Breast epithelium (tissue), 4 donors: ENCODE data around the gene HOXD3. TPM values are rescaled to one million over a fixed set of nuclear protein-coding genes. Genes with fewer than 3 reads are reported as not detected.

ENCODE experiments used
- DNase-seq, 2 donors: peaks; one replicate each; pipeline ENCODE4 v3.0.0-alpha.2; 2019; ENCODE audit warnings: low spot score in 2 of 2
- H3K27ac ChIP-seq, 2 donors: fragments of 200-600 bp; sonication (generic) in 1 of 2; one replicate each; pipeline ENCODE4 v1.5.1; 2016 to 2019; ENCODE audit warnings: mild to moderate bottlenecking in 1 of 2
- H3K27me3 ChIP-seq, 2 donors: fragments of 200-600 bp; sonication (generic) in 1 of 2; one replicate each; pipeline versions ENCODE4 v1.5.1 to v1.6.0; 2017 to 2019; ENCODE audit warnings: control low read depth in 1 of 2, mild to moderate bottlenecking in 1 of 2
- H3K36me3 ChIP-seq: fragments of 200-600 bp; one replicate; pipeline ENCODE4 v1.5.1; 2019
- H3K4me1 ChIP-seq, 2 donors: fragments of 200-600 bp; sonication (generic); one replicate each; pipeline ENCODE4 v1.5.1; 2016 to 2019; ENCODE audit warnings: control low read depth in 1 of 2
- H3K4me3 ChIP-seq, 3 donors: fragments of 200-600 bp; sonication (generic); 1 replicate in 2 of 3; 2 replicates in 1 of 3; pipeline ENCODE4 v1.5.1; 2016 to 2019; ENCODE audit warnings: mild to moderate bottlenecking in 3 of 3, moderate library complexity in 2 of 3
- H3K9me3 ChIP-seq, 2 donors: fragments of 200-600 bp; sonication (generic) in 1 of 2; one replicate each; pipeline ENCODE4 v1.5.1; 2016 to 2019; ENCODE audit warnings: control low read depth in 1 of 2
- CTCF ChIP-seq, 3 donors: fragments of 450-650 bp; IDR thresholded peaks; one replicate each; pipeline ENCODE4 v1.5.1; 2016 to 2017; ENCODE audit warnings: antibody characterized with exemption in 3 of 3, mild to moderate bottlenecking in 3 of 3, moderate library complexity in 3 of 3
- POLR2A ChIP-seq: fragments of 450-650 bp; IDR thresholded peaks from one replicate; pipeline ENCODE4 v1.6.1; 2016; ENCODE audit warnings: antibody characterized with exemption, mild to moderate bottlenecking, moderate library complexity
- POLR2AphosphoS5 ChIP-seq, 3 donors: sonication (generic); formaldehyde crosslinking; IDR thresholded peaks; one replicate each; pipeline ENCODE4 v1.6.1; 2017; ENCODE audit warnings: antibody characterized with exemption in 3 of 3
- intact Hi-C: fragments of 100-400 bp; cut with DNase I; formaldehyde crosslinking; loops from one replicate; pipeline ENCODE4 v1.15.1; 2023; ENCODE audit warnings: low total_unique reads
- total RNA-seq, 3 donors: library from RNA; depleted of rRNA; stranded (reverse); fragments of >200 nt; gene quantifications; one replicate each; pipeline ENCODE4 v1.1.0, GENCODE V29; 2016

HOXD3 gene
- total RNA-seq, 3 donors from 2014 or later = 4.2 to 14.4 (median 4.8) TPM

- H3K4me1 ChIP-seq = no peaks in the 10 kb centered on the region
- TF ChIP-seq POLR2A (no peak), POLR2AphosphoS5 (IDR thresholded peaks at IDR 0.05) (no peak), CTCF (IDR thresholded peaks at IDR 0.05) (no peak)
- intact Hi-C loops = no loop called here
- no peak for DNase-seq
- no peaks in the 10 kb centered on the region for H3K36me3 ChIP-seq
- H3K4me3 ChIP-seq = no peak overlapping the region
- H3K27ac ChIP-seq = no peak overlapping the region
- H3K9me3 ChIP-seq = no peaks in the 10 kb centered on the region
- peaks cover 0 to 21% of the 10 kb centered on the region in 2 donors for H3K27me3 ChIP-seq
Measured at GRCh38 chr2:176199902-176200301, 42.8 kb downstream of the HOXD3 start.

GRCh38 chr2:176200971-176201370 lies 43.9 kb downstream of the HOXD3 start:
- TF ChIP-seq POLR2AphosphoS5 (IDR thresholded peaks at IDR 0.05) (no peak), POLR2A (no peak), CTCF (IDR thresholded peaks at IDR 0.05) (no peak)
- Histone ChIP-seq H3K4me3 (no peak overlapping the region), H3K9me3 (no peaks in the 10 kb centered on the region), H3K27me3 (peaks cover 0 to 21% of the 10 kb centered on the region in 2 donors), H3K4me1 (no peaks in the 10 kb centered on the region), H3K36me3 (no peaks in the 10 kb centered on the region), H3K27ac (no peak overlapping the region)
- DNase-seq = no peak
- intact Hi-C loops = no loop called here

- no peaks in the 10 kb centered on the region for H3K4me1 ChIP-seq
- H3K27me3 ChIP-seq = peaks cover 0 to 17% of the 10 kb centered on the region in 2 donors
- no peaks in the 10 kb centered on the region for H3K36me3 ChIP-seq
- H3K4me3 ChIP-seq = no peak overlapping the region
- DNase-seq = no peak
- no peak for TF ChIP-seq CTCF (IDR thresholded peaks at IDR 0.05)
- TF ChIP-seq POLR2AphosphoS5 (IDR thresholded peaks at IDR 0.05) = no peak
- TF ChIP-seq POLR2A = no peak
- H3K9me3 ChIP-seq = no peaks in the 10 kb centered on the region
- intact Hi-C loops = no loop called here
- H3K27ac ChIP-seq = no peak overlapping the region
Measured at GRCh38 chr2:176202491-176202890, 45.4 kb downstream of the HOXD3 start.

GRCh38 chr2:176205126-176205525 lies 48.0 kb downstream of the HOXD3 start:
- Histone ChIP-seq H3K9me3 (no peaks in the 10 kb centered on the region), H3K27me3 (peaks cover 0 to 17% of the 10 kb centered on the region in 2 donors), H3K4me1 (no peaks in the 10 kb centered on the region), H3K4me3 (no peak overlapping the region), H3K36me3 (no peaks in the 10 kb centered on the region), H3K27ac (no peak overlapping the region)
- DNase-seq = no peak
- TF ChIP-seq POLR2A = no peak
- TF ChIP-seq CTCF (IDR thresholded peaks at IDR 0.05) = no peak
- TF ChIP-seq POLR2AphosphoS5 (IDR thresholded peaks at IDR 0.05) = no peak
- intact Hi-C loops = no loop called here

GRCh38 chr2:176206136-176206535 lies 49.0 kb downstream of the HOXD3 start:
- H3K4me3 ChIP-seq = no peak overlapping the region
- intact Hi-C loops = no loop called here
- H3K4me1 ChIP-seq = no peaks in the 10 kb centered on the region
- H3K9me3 ChIP-seq = no peaks in the 10 kb centered on the region
- no peaks in the 10 kb centered on the region for H3K36me3 ChIP-seq
- DNase-seq = no peak
- TF ChIP-seq POLR2AphosphoS5 (IDR thresholded peaks at IDR 0.05) = no peak
- no peak for TF ChIP-seq POLR2A
- no peak for TF ChIP-seq CTCF (IDR thresholded peaks at IDR 0.05)
- H3K27ac ChIP-seq = no peak overlapping the region
- H3K27me3 ChIP-seq = peaks cover 0 to 11% of the 10 kb centered on the region in 2 donors
